Esophagus squamous epithelium (tissue), 5 donors: ENCODE results near the gene MRPL55. TPM values are rescaled to one million over a fixed set of nuclear protein-coding genes. Genes with fewer than 3 reads are reported as not detected.

Source experiments
- DNase-seq: peaks from one replicate; lab custom pipeline; 2025; lab: John Stamatoyannopoulos, UW
- H3K27ac ChIP-seq, 4 donors: fragments of 200-600 bp; sonication (generic); one replicate each; pipeline ENCODE4 v1.5.1; 2016 to 2019; ENCODE audit warnings: mild to moderate bottlenecking in 1 of 4
- H3K27me3 ChIP-seq, 4 donors: fragments of 200-600 bp; sonication (generic); 1 replicate in 3 of 4; 2 replicates in 1 of 4; pipeline versions ENCODE4 v1.5.1 to v1.6.0; 2017 to 2021; ENCODE audit warnings: antibody characterized with exemption in 1 of 4
- H3K36me3 ChIP-seq, 3 donors: fragments of 200-600 bp; sonication (generic); one replicate each; pipeline ENCODE4 v1.5.1; 2016 to 2019
- H3K4me1 ChIP-seq, 3 donors: fragments of 200-600 bp; sonication (generic); one replicate each; pipeline ENCODE4 v1.5.1; 2017 to 2019
- H3K4me3 ChIP-seq, 4 donors: fragments of 200-600 bp; sonication (generic); 1 replicate in 3 of 4; 2 replicates in 1 of 4; pipeline ENCODE4 v1.5.1; 2016 to 2019; ENCODE audit warnings: mild to moderate bottlenecking in 2 of 4, moderate library complexity in 1 of 4
- H3K9me3 ChIP-seq, 3 donors: fragments of 200-600 bp; sonication (generic); one replicate each; pipeline ENCODE4 v1.5.1; 2016 to 2019
- POLR2A ChIP-seq, 4 donors: fragments of 450-650 bp; IDR thresholded peaks; one replicate each; pipeline ENCODE4 v1.6.1; 2017; ENCODE audit warnings: antibody characterized with exemption in 4 of 4, mild to moderate bottlenecking in 4 of 4, moderate library complexity in 3 of 4
- WGBS, 2 donors: methylation state at CpG; one replicate each; pipeline ENCODE4 v1.1.5; 2018; 5-methylcytosine and 5-hydroxymethylcytosine counted together
- intact Hi-C: fragments of 100-400 bp; cut with DNase I; formaldehyde crosslinking; loops from one replicate; pipeline ENCODE4 v1.15.0; 2022
- total RNA-seq, 4 donors: library from RNA; depleted of rRNA; stranded (reverse); fragments of >200 nt; gene quantifications; one replicate each; pipeline ENCODE4 v1.1.0, GENCODE V29; 2016
- TF ChIP-seq, protein P1 (sequence below), 6 experiments: fragments of 450-650 bp in 4 of 6; fragments of 200-600 bp in 2 of 6; sonication (generic) in 2 of 6; IDR thresholded peaks; one replicate each; pipeline ENCODE4 v1.5.1; 2016 to 2019; ENCODE audit warnings: antibody characterized with exemption in 6 of 6, mild to moderate bottlenecking in 4 of 6, moderate library complexity in 4 of 6
- donor health status: DM: yes; HTN: yes; CAD: no.

The MRPL55 gene
- total RNA-seq, 4 donors from 2014 or later = 33.8 to 62.2 (median 51.2) TPM

DNA sequence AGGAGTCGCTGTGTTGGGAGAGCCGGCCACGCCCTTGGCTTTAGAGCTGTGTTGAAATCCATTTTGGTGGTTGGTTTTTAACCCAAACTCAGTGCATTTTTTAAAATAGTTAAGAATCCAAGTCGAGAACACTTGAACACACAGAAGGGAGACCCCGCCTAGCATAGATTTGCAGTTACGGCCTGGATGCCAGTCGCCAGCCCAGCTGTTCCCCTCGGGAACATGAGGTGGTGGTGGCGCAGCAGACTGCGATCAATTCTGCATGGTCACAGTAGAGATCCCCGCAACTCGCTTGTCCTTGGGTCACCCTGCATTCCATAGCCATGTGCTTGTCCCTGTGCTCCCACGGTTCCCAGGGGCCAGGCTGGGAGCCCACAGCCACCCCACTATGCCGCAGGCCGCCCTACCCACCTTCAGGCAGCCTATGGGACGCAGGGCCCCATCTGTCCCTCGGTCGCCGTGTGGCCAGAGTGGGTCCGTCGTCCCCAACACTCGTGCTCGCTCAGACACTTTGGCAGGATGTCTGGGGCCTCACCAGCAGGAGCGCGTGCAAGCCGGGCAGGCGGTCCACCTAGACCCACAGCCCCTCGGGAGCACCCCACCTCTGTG lies 10.7 kb downstream of the MRPL55 start:
- no peak overlapping the region for H3K27ac ChIP-seq
- peaks cover 0 to 12% (median 10%) of the 10 kb centered on the region in 3 donors for H3K9me3 ChIP-seq
- H3K27me3 ChIP-seq = no peaks in the 10 kb centered on the region
- DNase-seq = no peak
- H3K4me1 ChIP-seq = peaks cover 11 to 66% (median 15%) of the 10 kb centered on the region in 3 donors
- peaks cover 30 to 72% (median 37%) of the 10 kb centered on the region in 3 donors for H3K36me3 ChIP-seq
- 82 to 90% methylated on average over 14 to 21 of the region's 28 CpGs for WGBS, 2 donors
- no peak for TF ChIP-seq POLR2A (IDR thresholded peaks at IDR 0.05)
- TF ChIP-seq, protein P1, sequence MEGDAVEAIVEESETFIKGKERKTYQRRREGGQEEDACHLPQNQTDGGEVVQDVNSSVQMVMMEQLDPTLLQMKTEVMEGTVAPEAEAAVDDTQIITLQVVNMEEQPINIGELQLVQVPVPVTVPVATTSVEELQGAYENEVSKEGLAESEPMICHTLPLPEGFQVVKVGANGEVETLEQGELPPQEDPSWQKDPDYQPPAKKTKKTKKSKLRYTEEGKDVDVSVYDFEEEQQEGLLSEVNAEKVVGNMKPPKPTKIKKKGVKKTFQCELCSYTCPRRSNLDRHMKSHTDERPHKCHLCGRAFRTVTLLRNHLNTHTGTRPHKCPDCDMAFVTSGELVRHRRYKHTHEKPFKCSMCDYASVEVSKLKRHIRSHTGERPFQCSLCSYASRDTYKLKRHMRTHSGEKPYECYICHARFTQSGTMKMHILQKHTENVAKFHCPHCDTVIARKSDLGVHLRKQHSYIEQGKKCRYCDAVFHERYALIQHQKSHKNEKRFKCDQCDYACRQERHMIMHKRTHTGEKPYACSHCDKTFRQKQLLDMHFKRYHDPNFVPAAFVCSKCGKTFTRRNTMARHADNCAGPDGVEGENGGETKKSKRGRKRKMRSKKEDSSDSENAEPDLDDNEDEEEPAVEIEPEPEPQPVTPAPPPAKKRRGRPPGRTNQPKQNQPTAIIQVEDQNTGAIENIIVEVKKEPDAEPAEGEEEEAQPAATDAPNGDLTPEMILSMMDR (IDR thresholded peaks at IDR 0.05) = no peak
- no peak overlapping the region for H3K4me3 ChIP-seq
- intact Hi-C loops = no loop called here

DNA sequence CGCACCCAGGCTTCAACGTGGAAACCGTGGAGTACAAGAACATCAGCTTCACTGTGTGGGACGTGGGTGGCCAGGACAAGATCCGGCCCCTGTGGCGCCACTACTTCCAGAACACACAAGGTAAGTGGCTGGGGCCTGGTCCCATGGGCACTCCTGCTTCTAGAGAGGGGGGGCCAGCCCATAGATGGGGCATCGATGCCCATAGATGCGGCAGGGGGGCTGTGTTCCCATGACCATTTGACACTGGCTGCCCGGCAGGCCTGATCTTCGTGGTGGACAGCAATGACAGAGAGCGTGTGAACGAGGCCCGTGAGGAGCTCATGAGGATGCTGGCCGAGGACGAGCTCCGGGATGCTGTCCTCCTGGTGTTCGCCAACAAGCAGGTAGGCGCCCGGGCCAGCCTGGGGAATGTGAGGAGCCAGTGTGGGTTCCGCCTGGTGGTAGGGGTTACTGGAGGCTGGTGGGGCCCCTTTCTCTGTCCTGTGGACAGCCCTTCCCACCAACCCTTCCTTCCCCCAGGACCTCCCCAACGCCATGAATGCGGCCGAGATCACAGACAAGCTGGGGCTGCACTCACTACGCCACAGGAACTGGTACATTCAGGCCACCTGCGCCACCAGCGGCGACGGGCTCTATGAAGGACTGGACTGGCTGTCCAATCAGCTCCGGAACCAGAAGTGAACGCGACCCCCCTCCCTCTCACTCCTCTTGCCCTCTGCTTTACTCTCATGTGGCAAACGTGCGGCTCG lies 11.6 kb downstream of the MRPL55 start:
- TF ChIP-seq, protein P1 (IDR thresholded peaks at IDR 0.05) = no peak
- no peak for TF ChIP-seq POLR2A (IDR thresholded peaks at IDR 0.05)
- Histone ChIP-seq H3K27me3 (no peaks in the 10 kb centered on the region), H3K4me3 (no peak overlapping the region), H3K4me1 (peaks cover 19 to 71% (median 25%) of the 10 kb centered on the region in 3 donors), H3K9me3 (peaks cover 0 to 12% (median 10%) of the 10 kb centered on the region in 3 donors), H3K27ac (no peak overlapping the region), H3K36me3 (peaks cover 30 to 72% (median 37%) of the 10 kb centered on the region in 3 donors)
- 86% methylated on average over 12 to 17 of the region's 34 CpGs for WGBS, 2 donors
- intact Hi-C loops = no loop called here
- no peak for DNase-seq

DNA sequence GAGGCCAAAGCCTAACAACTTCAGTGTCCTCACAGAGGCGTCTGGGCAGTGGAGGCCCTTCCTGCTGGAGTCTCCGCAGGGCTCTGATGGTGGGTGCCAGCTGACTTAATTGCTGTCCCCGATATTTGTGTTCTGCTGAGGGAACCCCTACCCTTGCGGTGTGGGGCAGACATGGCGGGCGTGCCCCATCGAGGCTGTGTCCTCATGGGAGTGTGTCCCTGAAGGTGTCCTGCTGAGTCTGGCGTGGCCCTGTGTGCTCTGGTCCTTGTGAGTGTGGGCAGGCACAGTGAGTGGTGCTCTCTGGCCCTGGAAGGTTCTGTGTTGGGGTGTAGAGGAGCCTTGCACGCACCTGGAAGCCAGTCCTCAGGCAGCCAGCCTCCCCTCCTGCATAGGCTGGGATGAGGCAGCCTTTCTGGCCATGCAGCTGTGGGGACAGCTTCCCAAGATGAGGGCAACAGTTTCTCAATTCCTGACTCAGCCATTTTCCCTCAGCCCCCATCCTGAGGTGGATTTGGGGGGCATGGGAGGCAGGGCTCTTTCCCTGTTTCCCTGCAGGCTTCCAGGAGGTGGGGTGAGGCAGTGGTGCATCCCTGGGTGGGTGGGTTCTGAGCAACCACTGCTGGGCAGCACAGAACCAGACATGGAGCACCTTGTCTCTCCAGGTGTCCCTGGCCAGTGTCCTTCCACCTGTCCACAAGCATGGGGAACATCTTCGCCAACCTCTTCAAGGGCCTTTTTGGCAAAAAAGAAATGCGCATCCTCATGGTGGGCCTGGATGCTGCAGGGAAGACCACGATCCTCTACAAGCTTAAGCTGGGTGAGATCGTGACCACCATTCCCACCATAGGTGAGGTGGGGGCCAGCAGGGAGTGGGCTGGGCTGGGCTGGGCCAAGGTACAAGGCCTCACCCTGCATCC lies 12.4 kb downstream of the MRPL55 start:
- peaks cover 0 to 12% (median 10%) of the 10 kb centered on the region in 3 donors for H3K9me3 ChIP-seq
- intact Hi-C loops = no loop called here
- no peak overlapping the region for H3K27ac ChIP-seq
- DNase-seq = no peak
- TF ChIP-seq, protein P1 (IDR thresholded peaks at IDR 0.05) = no peak
- no peak for TF ChIP-seq POLR2A (IDR thresholded peaks at IDR 0.05)
- no peaks in the 10 kb centered on the region for H3K27me3 ChIP-seq
- WGBS, 2 donors = 100% methylated on average over 1 to 2 of the region's 13 CpGs
- H3K36me3 ChIP-seq = peaks cover 30 to 72% (median 37%) of the 10 kb centered on the region in 3 donors
- peaks cover 20 to 71% (median 26%) of the 10 kb centered on the region in 3 donors for H3K4me1 ChIP-seq
- H3K4me3 ChIP-seq = no peak overlapping the region

DNA sequence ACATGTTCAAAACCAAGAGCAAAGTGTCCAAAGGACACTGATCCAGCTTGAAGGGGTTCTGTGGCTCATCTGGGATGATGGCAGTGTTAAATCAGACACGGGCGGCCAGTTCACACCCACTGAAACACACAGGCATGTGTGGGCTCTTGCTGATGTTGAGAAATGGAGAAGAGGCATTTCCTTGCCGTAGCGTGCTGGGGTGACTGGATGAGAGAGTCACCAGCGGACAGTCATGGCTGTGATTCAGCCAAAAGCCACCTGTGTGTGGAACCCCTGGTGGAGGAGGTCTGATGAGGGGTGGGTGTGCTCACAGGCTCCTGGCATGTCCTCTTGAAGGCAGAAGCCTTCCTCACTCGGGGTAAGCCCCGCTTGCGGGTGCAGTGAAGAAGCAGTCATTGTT lies 13.2 kb downstream of the MRPL55 start:
- peaks cover 23 to 71% (median 29%) of the 10 kb centered on the region in 3 donors for H3K4me1 ChIP-seq

More for the DNA sequence above, 13.2 kb downstream of the MRPL55 start:
- Histone ChIP-seq H3K27me3 (no peaks in the 10 kb centered on the region), H3K9me3 (peaks cover 0 to 12% (median 10%) of the 10 kb centered on the region in 3 donors), H3K36me3 (peaks cover 30 to 70% (median 33%) of the 10 kb centered on the region in 3 donors), H3K27ac (no peak overlapping the region), H3K4me3 (no peak overlapping the region)
- intact Hi-C loops = no loop called here
- TF ChIP-seq POLR2A (IDR thresholded peaks at IDR 0.05) = no peak
- TF ChIP-seq, protein P1 (IDR thresholded peaks at IDR 0.05) = no peak
- DNase-seq = no peak
- 76 to 95% methylated on average over 5 to 6 of the region's 8 CpGs for WGBS, 2 donors
